HCT116 (cell line): ENCODE measurements around the gene CYP2D6. TPM values are rescaled to one million over a fixed set of nuclear protein-coding genes. Genes with fewer than 3 reads are reported as not detected.

Experiments
- ATAC-seq: fragments of 200-7000 bp; cut with Tn5 transposase; 2 replicates; pipeline ENCODE4 v1.9.1; 2020; ENCODE audit warnings: mild to moderate bottlenecking, moderate library complexity
- BruUV-seq: library from RNA; stranded (reverse); fragments of 400-500 nt; replicated peaks from 2 replicates; lab custom pipeline; 2021; lab: Mats Ljungman, UMichigan
- CTCF ChIA-PET: fragments of 300-600 bp; sonication (Branson Sonifier 250); formaldehyde crosslinking; loops from one replicate; lab custom pipeline; 2021; ENCODE audit warnings: antibody characterized with exemption; lab: Charles Lee
- POLR2A ChIA-PET: fragments of 300-600, 350-600 bp; sonication (Branson Sonifier 250); formaldehyde crosslinking; loops from one replicate; lab custom pipeline; 2021; ENCODE audit warnings: antibody characterized with exemption; lab: Charles Lee
- RAD21 ChIA-PET, 2 experiments: fragments of 300-600 bp; sonication (Branson Sonifier 250); formaldehyde crosslinking; loops; one replicate each; lab custom pipeline; 2023; ENCODE audit warnings: low total read pairs in 2 of 2; ENCODE audit not compliant: uncharacterized antibody in 2 of 2, unreplicated experiment in 2 of 2, low non-redundant PET in 1 of 2; lab: Charles Lee
- DNase-seq: peaks from one replicate; pipeline ENCODE4 v3.0.0-alpha.2; 2010; ENCODE audit warnings: low read depth, low spot score
- H2AFZ ChIP-seq: fragments of 200-600 bp; shearing (Covaris generic), sonication (generic); 2 replicates; pipeline ENCODE4 v1.6.1; 2017; ENCODE audit warnings: low read depth, mixed run types, mixed read lengths, antibody characterized with exemption, low read length; ENCODE audit not compliant: poor library complexity, severe bottlenecking
- H3K27ac ChIP-seq: 2 replicates; pipeline ENCODE4 v1.5.1; 2012; ENCODE audit warnings: low read depth, low read length
- H3K27me3 ChIP-seq: fragments of 200-600 bp; sonication (generic); 2 replicates; pipeline ENCODE4 v1.6.1; 2016; ENCODE audit warnings: mixed run types, low read length, mixed read lengths; ENCODE audit not compliant: insufficient read depth
- H3K36me3 ChIP-seq, 2 experiments: fragments of 200-500 bp in 1 of 2; fragments of 200-600 bp in 1 of 2; sonication (Bioruptor generic) in 1 of 2; sonication (generic) in 1 of 2; 2 replicates each; pipeline versions ENCODE4 v1.5.1 to v1.6.1; 2014 to 2016; ENCODE audit warnings: low read length in 2 of 2, inconsistent platforms in 1 of 2, mixed read lengths in 1 of 2, mixed run types in 1 of 2; ENCODE audit not compliant: insufficient read depth in 2 of 2, control insufficient read depth in 1 of 2
- H3K4me1 ChIP-seq, 2 experiments: fragments of 200-600 bp in 1 of 2; sonication (generic) in 1 of 2; 2 replicates each; pipeline versions ENCODE4 v1.5.1 to v1.6.1; 2012 to 2017; ENCODE audit warnings: low read length in 2 of 2, inconsistent platforms in 1 of 2, mild to moderate bottlenecking in 1 of 2, mixed read lengths in 1 of 2, mixed run types in 1 of 2, moderate library complexity in 1 of 2; ENCODE audit not compliant: insufficient read depth in 2 of 2, control insufficient read depth in 1 of 2
- H3K4me2 ChIP-seq: fragments of 200-600 bp; sonication (generic); 2 replicates; pipeline ENCODE4 v1.6.1; 2017; ENCODE audit warnings: mixed run types, low read length, mixed read lengths
- H3K4me3 ChIP-seq, 2 experiments: fragments of 200-600 bp in 1 of 2; sonication (generic) in 1 of 2; replicated peaks in 1 of 2; 2 replicates each; pipeline ENCODE4 v1.5.1; 2011 to 2016; ENCODE audit warnings: low read length in 2 of 2, control low read depth in 1 of 2, low read depth in 1 of 2, mild to moderate bottlenecking in 1 of 2, mixed read lengths in 1 of 2, mixed run types in 1 of 2
- H3K79me2 ChIP-seq: fragments of 200-600 bp; sonication (generic); 2 replicates; pipeline ENCODE4 v1.6.1; 2017; ENCODE audit warnings: mild to moderate bottlenecking, mixed run types, low read length, moderate library complexity, mixed read lengths; ENCODE audit not compliant: insufficient read depth
- H3K9ac ChIP-seq: fragments of 200-600 bp; sonication (generic); 2 replicates; pipeline ENCODE4 v1.6.1; 2016; ENCODE audit warnings: low read length, mixed read lengths
- H3K9me2 ChIP-seq: fragments of 200-600 bp; sonication (generic), shearing (Covaris generic); 2 replicates; pipeline ENCODE4 v1.6.1; 2017; ENCODE audit warnings: mixed run types, mild to moderate bottlenecking, moderate library complexity; ENCODE audit not compliant: insufficient read depth
- H3K9me3 ChIP-seq, 2 experiments: fragments of 200-500 bp in 1 of 2; fragments of 200-600 bp in 1 of 2; sonication (Bioruptor generic) in 1 of 2; sonication (generic) in 1 of 2; 2 replicates each; pipeline ENCODE4 v1.6.1; 2014 to 2017; ENCODE audit warnings: low read length in 2 of 2, mixed read lengths in 2 of 2, inconsistent platforms in 1 of 2, low read depth in 1 of 2, mild to moderate bottlenecking in 1 of 2, mixed run types in 1 of 2, moderate library complexity in 1 of 2; ENCODE audit not compliant: control insufficient read depth in 1 of 2, insufficient read depth in 1 of 2
- H4K20me1 ChIP-seq: fragments of 200-600 bp; sonication (generic), shearing (Covaris generic); 2 replicates; pipeline ENCODE4 v1.6.1; 2017; ENCODE audit warnings: mixed run types, mild to moderate bottlenecking, moderate library complexity; ENCODE audit not compliant: insufficient read depth
- CBX3 ChIP-seq: IDR thresholded peaks from 2 replicates; pipeline ENCODE4 v1.6.1; 2012; ENCODE audit warnings: low read depth
- CEBPB ChIP-seq: IDR thresholded peaks from 2 replicates; pipeline ENCODE4 v1.6.1; 2012; ENCODE audit warnings: low read depth
- EGR1 ChIP-seq: IDR thresholded peaks from 2 replicates; pipeline ENCODE4 v1.6.1; 2012; ENCODE audit warnings: low read depth
- ELF1 ChIP-seq: IDR thresholded peaks from 2 replicates; pipeline ENCODE4 v1.6.1; 2012; ENCODE audit warnings: low read depth, borderline replicate concordance
- EZH2 ChIP-seq: fragments of 200-600 bp; sonication (generic); IDR thresholded peaks from 2 replicates; pipeline ENCODE4 v1.6.1; 2017; ENCODE audit warnings: antibody characterized with exemption, mixed run types
- FOSL1 ChIP-seq: IDR thresholded peaks from 2 replicates; pipeline ENCODE4 v1.6.1; 2012; ENCODE audit warnings: low read depth
- JUND ChIP-seq: IDR thresholded peaks from 2 replicates; pipeline ENCODE4 v1.6.1; 2012
- POLR2A ChIP-seq: IDR thresholded peaks from 2 replicates; pipeline ENCODE4 v1.7.0; 2011; ENCODE audit warnings: borderline replicate concordance; ENCODE audit not compliant: insufficient read depth, insufficient read length; ENCODE audit errors: extremely low read depth
- POLR2AphosphoS5 ChIP-seq: IDR thresholded peaks from 2 replicates; pipeline ENCODE4 v1.6.1; 2011; ENCODE audit warnings: mild to moderate bottlenecking, low read depth, low read length, moderate library complexity
- RAD21 ChIP-seq: IDR thresholded peaks from 2 replicates; pipeline ENCODE4 v1.6.1; 2012; ENCODE audit warnings: low read depth, mild to moderate bottlenecking
- SIN3A ChIP-seq: IDR thresholded peaks from 2 replicates; pipeline ENCODE4 v1.6.1; 2012; ENCODE audit warnings: low read depth
- SRF ChIP-seq: IDR thresholded peaks from 2 replicates; pipeline ENCODE4 v1.6.1; 2012; ENCODE audit warnings: low read depth
- TCF7L2 ChIP-seq: IDR thresholded peaks from 2 replicates; pipeline ENCODE4 v1.7.0; 2011; ENCODE audit warnings: borderline replicate concordance, inconsistent platforms; ENCODE audit not compliant: insufficient read depth, insufficient read length; ENCODE audit errors: extremely low read depth
- YY1 ChIP-seq: IDR thresholded peaks from 2 replicates; pipeline ENCODE4 v1.6.1; 2011; ENCODE audit warnings: low read length, low read depth, moderate library complexity, mild to moderate bottlenecking; ENCODE audit not compliant: insufficient replicate concordance; ENCODE audit errors: extremely low read depth
- ZFX ChIP-seq: fragments of 450-650 bp; IDR thresholded peaks from 2 replicates; pipeline ENCODE4 v1.6.1; 2017
- ZNF274 ChIP-seq: fragments of 200-500 bp; sonication (Bioruptor generic); IDR thresholded peaks from 2 replicates; pipeline ENCODE4 v1.6.1; 2014; ENCODE audit warnings: mild to moderate bottlenecking, low read depth, low read length, inconsistent platforms
- intact Hi-C: fragments of 100-400 bp; cut with micrococcal nuclease; formaldehyde crosslinking; loops from 2 replicates; pipeline ENCODE4 v1.10.0; 2022
- total RNA-seq: library from RNA; stranded (reverse); gene quantifications from one replicate; pipeline ENCODE4 v1.2.1, GENCODE V29; 2021; ENCODE audit not compliant: unreplicated experiment
- TF ChIP-seq, protein P1 (sequence below): IDR thresholded peaks from 2 replicates; pipeline ENCODE4 v1.6.1; 2012
- TF ChIP-seq, protein P2 (sequence below): IDR thresholded peaks from 2 replicates; pipeline ENCODE4 v1.6.1; 2012
- TF ChIP-seq, protein P3 (sequence below): IDR thresholded peaks from 2 replicates; pipeline ENCODE4 v1.6.1; 2011; ENCODE audit warnings: mild to moderate bottlenecking, low read length, moderate library complexity; ENCODE audit not compliant: insufficient replicate concordance; ENCODE audit errors: extremely low read depth
- TF ChIP-seq, protein P4 (sequence below): IDR thresholded peaks from 2 replicates; pipeline ENCODE4 v1.6.1; 2012; ENCODE audit warnings: low read depth

Gene CYP2D6
- total RNA-seq, 1 experiment from 2014 or later: 1.9 TPM

GRCh38 chr22:42164901-42165300 lies 34.3 kb upstream of the CYP2D6 start:
- CTCF ChIA-PET: no interaction called here

More at GRCh38 chr22:42164901-42165300, 34.3 kb upstream of the CYP2D6 start:
- H3K4me2 ChIP-seq: no peak overlapping the region
- H3K9ac ChIP-seq: no peak overlapping the region
- H3K9me3 ChIP-seq: no peaks in the 10 kb centered on the region
- no peak for ATAC-seq
- H3K4me3 ChIP-seq: no peak overlapping the region
- no peak for DNase-seq
- no peak overlapping the region for H2AFZ ChIP-seq
- H3K79me2 ChIP-seq: no peaks in the 10 kb centered on the region; the same call in 1 of the 2 replicates
- no peaks in the 10 kb centered on the region for H4K20me1 ChIP-seq
- peaks cover 3 to 18% of the 10 kb centered on the region in 2 experiments; a peak in 3 of 4 replicates for H3K4me1 ChIP-seq
- H3K27ac ChIP-seq: no peak overlapping the region
- peaks cover 0 to 9% of the 10 kb centered on the region in 2 experiments; a peak in 1 of 4 replicates for H3K36me3 ChIP-seq
- POLR2A ChIA-PET: no interaction called here
- no peaks in the 10 kb centered on the region for H3K9me2 ChIP-seq
- H3K27me3 ChIP-seq: no peaks in the 10 kb centered on the region
- intact Hi-C loops: no loop called here
- no TSS peak for BruUV-seq
- TF ChIP-seq EGR1: no peak
- TF ChIP-seq SIN3A: no peak
- TF ChIP-seq YY1: no peak
- TF ChIP-seq, protein P1, sequence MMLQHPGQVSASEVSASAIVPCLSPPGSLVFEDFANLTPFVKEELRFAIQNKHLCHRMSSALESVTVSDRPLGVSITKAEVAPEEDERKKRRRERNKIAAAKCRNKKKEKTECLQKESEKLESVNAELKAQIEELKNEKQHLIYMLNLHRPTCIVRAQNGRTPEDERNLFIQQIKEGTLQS: no peak
- TF ChIP-seq ZFX: no peak
- TF ChIP-seq ZNF274: no peak
- no peak for TF ChIP-seq CBX3
- no peak for TF ChIP-seq TCF7L2
- no peak for TF ChIP-seq POLR2AphosphoS5
- no peak for TF ChIP-seq POLR2A
- no peak for TF ChIP-seq CEBPB
- TF ChIP-seq, protein P2, sequence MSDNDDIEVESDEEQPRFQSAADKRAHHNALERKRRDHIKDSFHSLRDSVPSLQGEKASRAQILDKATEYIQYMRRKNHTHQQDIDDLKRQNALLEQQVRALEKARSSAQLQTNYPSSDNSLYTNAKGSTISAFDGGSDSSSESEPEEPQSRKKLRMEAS: no peak
- TF ChIP-seq EZH2: no peak
- TF ChIP-seq FOSL1: no peak
- TF ChIP-seq, protein P3, sequence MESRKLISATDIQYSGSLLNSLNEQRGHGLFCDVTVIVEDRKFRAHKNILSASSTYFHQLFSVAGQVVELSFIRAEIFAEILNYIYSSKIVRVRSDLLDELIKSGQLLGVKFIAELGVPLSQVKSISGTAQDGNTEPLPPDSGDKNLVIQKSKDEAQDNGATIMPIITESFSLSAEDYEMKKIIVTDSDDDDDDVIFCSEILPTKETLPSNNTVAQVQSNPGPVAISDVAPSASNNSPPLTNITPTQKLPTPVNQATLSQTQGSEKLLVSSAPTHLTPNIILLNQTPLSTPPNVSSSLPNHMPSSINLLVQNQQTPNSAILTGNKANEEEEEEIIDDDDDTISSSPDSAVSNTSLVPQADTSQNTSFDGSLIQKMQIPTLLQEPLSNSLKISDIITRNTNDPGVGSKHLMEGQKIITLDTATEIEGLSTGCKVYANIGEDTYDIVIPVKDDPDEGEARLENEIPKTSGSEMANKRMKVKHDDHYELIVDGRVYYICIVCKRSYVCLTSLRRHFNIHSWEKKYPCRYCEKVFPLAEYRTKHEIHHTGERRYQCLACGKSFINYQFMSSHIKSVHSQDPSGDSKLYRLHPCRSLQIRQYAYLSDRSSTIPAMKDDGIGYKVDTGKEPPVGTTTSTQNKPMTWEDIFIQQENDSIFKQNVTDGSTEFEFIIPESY: no peak
- no peak for TF ChIP-seq ELF1
- TF ChIP-seq, protein P4, sequence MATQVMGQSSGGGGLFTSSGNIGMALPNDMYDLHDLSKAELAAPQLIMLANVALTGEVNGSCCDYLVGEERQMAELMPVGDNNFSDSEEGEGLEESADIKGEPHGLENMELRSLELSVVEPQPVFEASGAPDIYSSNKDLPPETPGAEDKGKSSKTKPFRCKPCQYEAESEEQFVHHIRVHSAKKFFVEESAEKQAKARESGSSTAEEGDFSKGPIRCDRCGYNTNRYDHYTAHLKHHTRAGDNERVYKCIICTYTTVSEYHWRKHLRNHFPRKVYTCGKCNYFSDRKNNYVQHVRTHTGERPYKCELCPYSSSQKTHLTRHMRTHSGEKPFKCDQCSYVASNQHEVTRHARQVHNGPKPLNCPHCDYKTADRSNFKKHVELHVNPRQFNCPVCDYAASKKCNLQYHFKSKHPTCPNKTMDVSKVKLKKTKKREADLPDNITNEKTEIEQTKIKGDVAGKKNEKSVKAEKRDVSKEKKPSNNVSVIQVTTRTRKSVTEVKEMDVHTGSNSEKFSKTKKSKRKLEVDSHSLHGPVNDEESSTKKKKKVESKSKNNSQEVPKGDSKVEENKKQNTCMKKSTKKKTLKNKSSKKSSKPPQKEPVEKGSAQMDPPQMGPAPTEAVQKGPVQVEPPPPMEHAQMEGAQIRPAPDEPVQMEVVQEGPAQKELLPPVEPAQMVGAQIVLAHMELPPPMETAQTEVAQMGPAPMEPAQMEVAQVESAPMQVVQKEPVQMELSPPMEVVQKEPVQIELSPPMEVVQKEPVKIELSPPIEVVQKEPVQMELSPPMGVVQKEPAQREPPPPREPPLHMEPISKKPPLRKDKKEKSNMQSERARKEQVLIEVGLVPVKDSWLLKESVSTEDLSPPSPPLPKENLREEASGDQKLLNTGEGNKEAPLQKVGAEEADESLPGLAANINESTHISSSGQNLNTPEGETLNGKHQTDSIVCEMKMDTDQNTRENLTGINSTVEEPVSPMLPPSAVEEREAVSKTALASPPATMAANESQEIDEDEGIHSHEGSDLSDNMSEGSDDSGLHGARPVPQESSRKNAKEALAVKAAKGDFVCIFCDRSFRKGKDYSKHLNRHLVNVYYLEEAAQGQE: no peak
- TF ChIP-seq JUND: no peak
- no peak for TF ChIP-seq SRF
- no peak for TF ChIP-seq RAD21
- RAD21 ChIA-PET: no interaction called here
